Activated T-helper 2 cell treated with anti-CD3 and anti-CD28 coated beads, Interferon-gamma antibody, Interleukin-2, Interleukin-4, amounts not matched to agents 10 μg/mL and 5 μg/mL and 100 μg/mL, durations not matched to agents 14 hours and 24 hours and 36 hours (primary cell): ENCODE measurements around the gene ITGA3. TPM values are rescaled to one million over a fixed set of nuclear protein-coding genes. Genes with fewer than 3 reads are reported as not detected.

Experiments used
- DNase-seq: peaks from one replicate; pipeline ENCODE4 v3.0.0; 2021; ENCODE audit warnings: low spot score
- H3K27ac Mint-ChIP-seq: one replicate; pipeline ENCODE4 v1.8.0; 2021; ENCODE audit warnings: mixed read lengths
- H3K27me3 Mint-ChIP-seq: one replicate; pipeline ENCODE4 v1.8.0; 2021; ENCODE audit warnings: low read depth, mixed read lengths
- H3K36me3 Mint-ChIP-seq: one replicate; pipeline ENCODE4 v1.8.0; 2021; ENCODE audit warnings: low read depth, mixed read lengths
- H3K4me1 Mint-ChIP-seq: one replicate; pipeline ENCODE4 v1.8.0; 2021; ENCODE audit warnings: low read depth, mixed read lengths
- H3K4me3 Mint-ChIP-seq: one replicate; pipeline ENCODE4 v1.8.0; 2021; ENCODE audit warnings: low read depth, mild to moderate bottlenecking, moderate library complexity, mixed read lengths
- H3K9me3 Mint-ChIP-seq: one replicate; pipeline ENCODE4 v1.8.0; 2021; ENCODE audit warnings: mixed read lengths
- intact Hi-C: fragments of 100-400 bp; cut with micrococcal nuclease; formaldehyde crosslinking; loops from one replicate; pipeline ENCODE4 v1.15.1; 2023
- total RNA-seq: library from RNA; stranded (reverse); gene quantifications from 2 replicates; pipeline ENCODE4 v1.2.3, GENCODE V29; 2022

Gene ITGA3
- 10.1 and 10.8 TPM in 2 replicates for total RNA-seq

- DNase-seq = peak; percentile 56
- H3K36me3 Mint-ChIP-seq = no peaks in the 10 kb centered on the region
- peaks cover 33% of the 10 kb centered on the region for H3K4me1 Mint-ChIP-seq
- no peaks in the 10 kb centered on the region for H3K9me3 Mint-ChIP-seq
- peaks cover 12% of the 10 kb centered on the region for H3K27me3 Mint-ChIP-seq
- H3K4me3 Mint-ChIP-seq = peak within 1 kb of the TSS; percentile 88
- H3K27ac Mint-ChIP-seq = peak within 1 kb of the TSS; percentile 30
- intact Hi-C loops = loop anchor here (1.0 kb wide), 2 partner anchors 28 to 32 kb away; no protein-coding TSS in a partner anchor
These were observed at the start of gene ITGA3 for GRCh38 chr17:50055426-50056216. ITGA3 (plus strand) TSS chr17:50056110; CDS start chr17:50056440, 330 bp downstream.

GRCh38 chr17:50009282-50009681 lies 46.6 kb upstream of the ITGA3 start:
- DNase-seq = no peak
- Mint-ChIP-seq H3K9me3 (peaks cover 22% of the 10 kb centered on the region), H3K27ac (no peak overlapping the region), H3K4me3 (no peak overlapping the region), H3K27me3 (peaks cover 23% of the 10 kb centered on the region), H3K36me3 (no peaks in the 10 kb centered on the region), H3K4me1 (no peaks in the 10 kb centered on the region)
- intact Hi-C loops = no loop called here

- H3K36me3 Mint-ChIP-seq = no peaks in the 10 kb centered on the region
- H3K27me3 Mint-ChIP-seq = peaks cover 16% of the 10 kb centered on the region
- H3K27ac Mint-ChIP-seq = no peak overlapping the region
- peaks cover 30% of the 10 kb centered on the region for H3K9me3 Mint-ChIP-seq
- no peaks in the 10 kb centered on the region for H3K4me1 Mint-ChIP-seq
- H3K4me3 Mint-ChIP-seq = no peak overlapping the region
- intact Hi-C loops = no loop called here
- no peak for DNase-seq
These were observed 42.8 kb upstream of the ITGA3 start for GRCh38 chr17:50013079-50013478.

GRCh38 chr17:50014471-50015088 lies 41.3 kb upstream of the ITGA3 start:
- Mint-ChIP-seq H3K9me3 (peaks cover 25% of the 10 kb centered on the region), H3K36me3 (no peaks in the 10 kb centered on the region), H3K27me3 (peaks cover 13% of the 10 kb centered on the region), H3K27ac (no peak overlapping the region), H3K4me1 (no peaks in the 10 kb centered on the region), H3K4me3 (no peak overlapping the region)
- intact Hi-C loops = no loop called here
- no peak for DNase-seq

- Mint-ChIP-seq H3K9me3 (peaks cover 25% of the 10 kb centered on the region), H3K36me3 (no peaks in the 10 kb centered on the region), H3K4me3 (no peak overlapping the region), H3K27me3 (peaks cover 13% of the 10 kb centered on the region), H3K27ac (no peak overlapping the region), H3K4me1 (no peaks in the 10 kb centered on the region)
- no peak for DNase-seq
- intact Hi-C loops = no loop called here
These were observed 40.8 kb upstream of the ITGA3 start for GRCh38 chr17:50015146-50015545.

- H3K4me1 Mint-ChIP-seq = no peaks in the 10 kb centered on the region
- DNase-seq = no peak
- no peaks in the 10 kb centered on the region for H3K36me3 Mint-ChIP-seq
- no peak overlapping the region for H3K27ac Mint-ChIP-seq
- H3K9me3 Mint-ChIP-seq = peaks cover 10% of the 10 kb centered on the region
- intact Hi-C loops = no loop called here
- peaks cover 17% of the 10 kb centered on the region for H3K27me3 Mint-ChIP-seq
- H3K4me3 Mint-ChIP-seq = no peak overlapping the region
These were observed 37.0 kb upstream of the ITGA3 start for GRCh38 chr17:50018909-50019308.

- Mint-ChIP-seq H3K4me1 (no peaks in the 10 kb centered on the region), H3K4me3 (no peak overlapping the region), H3K27me3 (peaks cover 17% of the 10 kb centered on the region), H3K36me3 (no peaks in the 10 kb centered on the region), H3K27ac (no peak overlapping the region), H3K9me3 (no peaks in the 10 kb centered on the region)
- DNase-seq = no peak
- intact Hi-C loops = no loop called here
These were observed 34.9 kb upstream of the ITGA3 start for GRCh38 chr17:50020841-50021599.

- intact Hi-C loops = no loop called here
These were observed 34.1 kb upstream of the ITGA3 start for GRCh38 chr17:50021681-50022370.

GRCh38 chr17:50022463-50023130 lies 33.3 kb upstream of the ITGA3 start:
- no peak for DNase-seq
- Mint-ChIP-seq H3K4me1 (peaks cover 6% of the 10 kb centered on the region), H3K4me3 (no peak overlapping the region), H3K27me3 (peaks cover 16% of the 10 kb centered on the region), H3K36me3 (no peaks in the 10 kb centered on the region), H3K9me3 (no peaks in the 10 kb centered on the region), H3K27ac (no peak overlapping the region)
- intact Hi-C loops = no loop called here

More at GRCh38 chr17:50021681-50022370, 34.1 kb upstream of the ITGA3 start:
- Mint-ChIP-seq H3K36me3 (no peaks in the 10 kb centered on the region), H3K4me3 (no peak overlapping the region), H3K4me1 (peaks cover under 1% of the 10 kb centered on the region), H3K27me3 (peaks cover 17% of the 10 kb centered on the region), H3K27ac (no peak overlapping the region), H3K9me3 (no peaks in the 10 kb centered on the region)
- DNase-seq = no peak

- Mint-ChIP-seq H3K27me3 (peaks cover 16% of the 10 kb centered on the region), H3K9me3 (no peaks in the 10 kb centered on the region), H3K4me3 (no peak overlapping the region), H3K36me3 (no peaks in the 10 kb centered on the region), H3K4me1 (peaks cover 7% of the 10 kb centered on the region), H3K27ac (no peak overlapping the region)
- intact Hi-C loops = no loop called here
- no peak for DNase-seq
These were observed 32.4 kb upstream of the ITGA3 start for GRCh38 chr17:50023520-50023919.

GRCh38 chr17:50024808-50025207 lies 31.1 kb upstream of the ITGA3 start:
- DNase-seq = no peak
- Mint-ChIP-seq H3K4me3 (no peak overlapping the region), H3K4me1 (peaks cover 7% of the 10 kb centered on the region), H3K27ac (no peak overlapping the region), H3K36me3 (no peaks in the 10 kb centered on the region), H3K9me3 (no peaks in the 10 kb centered on the region), H3K27me3 (peaks cover 16% of the 10 kb centered on the region)
- intact Hi-C loops = no loop called here
